Measurements from ENCODE around the gene HNRNPDL.
A peak's percentile ranks its signal among the peaks of the same experiment; 100 is the strongest.
"Not testable (repeated sequence)": the region's sequence is repeated elsewhere in the genome, so short reads cannot be mapped to it uniquely, and the experiment has no call there.

HNRNPDL gene

DNA sequence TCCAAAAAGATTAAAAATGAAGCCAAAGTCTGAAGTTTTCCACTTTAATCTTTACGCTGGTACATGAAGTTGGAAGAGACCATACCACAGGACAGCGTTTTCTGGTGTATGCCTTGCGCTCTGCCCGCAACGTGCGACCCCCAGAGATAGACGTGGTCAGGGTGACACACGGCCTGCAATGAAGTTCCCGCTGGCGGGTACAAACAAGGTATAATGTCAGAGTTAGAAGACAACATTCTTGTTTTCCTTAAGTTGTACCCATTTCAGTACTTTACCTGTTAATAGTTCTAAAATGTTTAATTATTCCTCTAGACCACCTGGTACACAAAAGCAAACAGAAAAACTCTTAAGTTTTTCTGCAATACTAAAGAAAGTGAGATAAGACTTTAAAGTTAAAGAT, 4.8 kb downstream of the HNRNPDL start:
- TF ChIP-seq, protein P1, sequence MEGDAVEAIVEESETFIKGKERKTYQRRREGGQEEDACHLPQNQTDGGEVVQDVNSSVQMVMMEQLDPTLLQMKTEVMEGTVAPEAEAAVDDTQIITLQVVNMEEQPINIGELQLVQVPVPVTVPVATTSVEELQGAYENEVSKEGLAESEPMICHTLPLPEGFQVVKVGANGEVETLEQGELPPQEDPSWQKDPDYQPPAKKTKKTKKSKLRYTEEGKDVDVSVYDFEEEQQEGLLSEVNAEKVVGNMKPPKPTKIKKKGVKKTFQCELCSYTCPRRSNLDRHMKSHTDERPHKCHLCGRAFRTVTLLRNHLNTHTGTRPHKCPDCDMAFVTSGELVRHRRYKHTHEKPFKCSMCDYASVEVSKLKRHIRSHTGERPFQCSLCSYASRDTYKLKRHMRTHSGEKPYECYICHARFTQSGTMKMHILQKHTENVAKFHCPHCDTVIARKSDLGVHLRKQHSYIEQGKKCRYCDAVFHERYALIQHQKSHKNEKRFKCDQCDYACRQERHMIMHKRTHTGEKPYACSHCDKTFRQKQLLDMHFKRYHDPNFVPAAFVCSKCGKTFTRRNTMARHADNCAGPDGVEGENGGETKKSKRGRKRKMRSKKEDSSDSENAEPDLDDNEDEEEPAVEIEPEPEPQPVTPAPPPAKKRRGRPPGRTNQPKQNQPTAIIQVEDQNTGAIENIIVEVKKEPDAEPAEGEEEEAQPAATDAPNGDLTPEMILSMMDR (IDR thresholded peaks at IDR 0.05; ENCODE audit: low read length, missing control alignments), result no peak

DNA sequence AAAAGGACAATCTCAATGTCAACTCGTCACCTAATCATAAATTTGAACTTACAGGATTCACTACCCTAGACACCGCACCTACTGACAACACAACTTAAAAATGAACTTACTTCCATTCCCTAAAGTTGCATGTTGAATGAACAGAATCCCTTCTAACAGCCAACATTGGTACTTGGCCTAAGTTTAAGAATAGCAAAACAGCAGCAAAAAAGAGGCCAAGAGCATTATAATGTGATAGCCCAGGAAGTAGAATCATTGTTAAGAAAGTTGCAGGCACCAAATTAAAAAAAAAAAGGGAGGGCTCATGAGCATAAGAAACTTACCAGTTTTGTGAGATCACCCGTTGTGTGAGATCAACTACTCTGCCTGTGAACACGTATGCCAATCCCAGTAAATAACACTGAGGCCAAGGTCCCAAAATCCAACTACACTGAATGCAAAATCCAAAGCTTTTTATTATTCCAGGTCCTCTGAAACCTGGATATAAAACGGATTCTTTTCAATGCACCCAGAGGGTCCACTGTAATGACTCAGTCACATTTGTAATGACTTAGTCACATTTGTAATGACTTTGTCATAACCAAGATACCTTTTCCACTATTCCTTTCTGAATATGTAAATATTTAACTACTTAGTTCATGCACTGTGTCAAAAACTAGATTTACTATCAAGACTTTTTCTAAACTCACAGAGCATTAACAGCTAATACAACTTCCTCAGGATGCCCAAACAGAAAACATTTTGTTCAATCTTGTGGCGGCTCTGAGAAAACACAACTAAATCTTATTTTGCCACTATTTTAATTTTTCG, 6.8 kb downstream of the HNRNPDL start:
- DNase-seq (ENCODE audit: low read depth), result peak; percentile 44
- TF ChIP-seq, protein P1 (IDR thresholded peaks at IDR 0.05; ENCODE audit: low read length, missing control alignments), result no peak
- H3K4me3 ChIP-seq (replicated peaks; ENCODE audit: low read depth, low read length), result no peak overlapping the region

More for the DNA sequence above, 4.8 kb downstream of the HNRNPDL start:
- no peak for DNase-seq (ENCODE audit: low read depth)
- H3K4me3 ChIP-seq (replicated peaks; ENCODE audit: low read depth, low read length), result no peak overlapping the region

DNA sequence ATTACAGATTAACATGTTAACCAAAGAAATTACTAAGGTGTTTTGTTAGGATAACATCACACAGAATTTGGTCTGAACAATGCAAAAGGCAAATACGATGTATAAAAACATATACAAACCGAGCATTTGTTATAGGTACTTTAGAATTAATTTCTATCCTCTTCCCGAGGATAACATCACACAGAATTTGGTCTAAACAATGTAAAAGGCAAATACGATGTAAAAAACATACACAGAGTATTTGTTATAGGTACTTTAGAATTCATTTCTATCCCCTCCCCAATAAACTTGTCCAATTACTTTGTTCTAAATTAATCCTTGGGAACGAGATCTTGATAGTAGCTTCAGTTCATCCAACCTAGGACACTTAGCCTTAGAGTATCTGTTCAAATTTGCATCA, 7.6 kb downstream of the HNRNPDL start:
- TF ChIP-seq, protein P1 (IDR thresholded peaks at IDR 0.05; ENCODE audit: low read length, missing control alignments), result no peak
- H3K4me3 ChIP-seq (replicated peaks; ENCODE audit: low read depth, low read length), result no peak overlapping the region
- DNase-seq (ENCODE audit: low read depth), result no peak

DNA sequence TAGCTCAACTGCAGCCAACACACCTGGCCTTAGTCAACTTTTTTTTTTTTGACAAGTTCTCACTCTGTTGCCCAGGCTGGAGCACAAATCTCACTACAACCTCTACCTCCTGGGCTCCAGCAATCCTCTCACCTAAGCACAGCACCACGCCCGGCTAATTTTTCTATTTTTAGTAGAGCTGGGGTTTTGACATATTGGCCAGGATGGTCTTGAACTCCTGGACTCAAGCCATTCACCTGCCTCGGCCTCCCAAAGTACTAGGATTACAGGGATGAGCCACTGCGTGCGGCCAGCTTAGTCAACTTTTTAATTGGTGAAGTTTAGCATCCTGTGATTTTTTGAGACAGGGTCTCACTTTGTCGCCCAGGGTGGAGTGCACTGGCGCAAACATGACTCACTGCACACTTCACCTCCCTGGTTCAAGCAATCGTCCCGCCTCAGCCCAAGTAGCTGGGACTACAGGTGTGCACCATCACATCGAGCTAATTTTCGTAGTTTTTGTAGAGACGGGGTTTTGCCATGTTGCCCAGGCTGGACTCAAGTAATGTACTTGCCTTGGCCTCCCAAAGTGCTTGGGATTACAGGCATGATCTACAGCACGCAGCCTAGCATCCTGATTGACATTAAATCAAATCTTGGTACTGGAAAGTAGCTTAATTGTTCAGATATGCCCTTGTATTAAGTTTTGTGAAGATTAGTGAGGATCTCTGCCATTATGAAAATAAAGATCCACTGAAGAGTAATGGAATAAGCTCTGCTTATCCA, 8.3 kb downstream of the HNRNPDL start:
- DNase-seq (ENCODE audit: low read depth), result no peak
- no peak overlapping the region for H3K4me3 ChIP-seq (replicated peaks; ENCODE audit: low read depth, low read length)
- TF ChIP-seq, protein P1 (IDR thresholded peaks at IDR 0.05; ENCODE audit: low read length, missing control alignments), result no peak

DNA sequence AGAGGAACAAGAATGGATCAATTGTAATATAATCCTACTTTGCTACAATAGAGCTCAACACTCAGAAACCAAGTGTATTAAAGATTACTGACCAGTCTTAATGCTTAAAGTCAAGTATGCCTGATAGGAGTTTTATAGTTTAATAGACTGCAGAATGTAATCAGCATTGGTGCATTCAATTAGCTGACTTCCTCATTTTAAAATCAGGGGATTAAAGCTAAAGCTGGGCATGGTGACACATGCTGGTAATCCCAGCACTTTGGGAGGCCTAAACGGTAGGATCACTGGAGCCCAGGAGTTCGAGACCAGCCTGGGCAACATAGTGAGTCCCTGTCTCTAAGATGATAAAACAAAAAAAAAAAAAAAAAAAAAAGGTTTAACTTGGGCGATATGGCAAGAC, 10.8 kb downstream of the HNRNPDL start:
- H3K4me3 ChIP-seq (replicated peaks; ENCODE audit: low read depth, low read length), result no peak overlapping the region
- no peak for DNase-seq (ENCODE audit: low read depth)
- TF ChIP-seq, protein P1 (IDR thresholded peaks at IDR 0.05; ENCODE audit: low read length, missing control alignments), result no peak

DNA sequence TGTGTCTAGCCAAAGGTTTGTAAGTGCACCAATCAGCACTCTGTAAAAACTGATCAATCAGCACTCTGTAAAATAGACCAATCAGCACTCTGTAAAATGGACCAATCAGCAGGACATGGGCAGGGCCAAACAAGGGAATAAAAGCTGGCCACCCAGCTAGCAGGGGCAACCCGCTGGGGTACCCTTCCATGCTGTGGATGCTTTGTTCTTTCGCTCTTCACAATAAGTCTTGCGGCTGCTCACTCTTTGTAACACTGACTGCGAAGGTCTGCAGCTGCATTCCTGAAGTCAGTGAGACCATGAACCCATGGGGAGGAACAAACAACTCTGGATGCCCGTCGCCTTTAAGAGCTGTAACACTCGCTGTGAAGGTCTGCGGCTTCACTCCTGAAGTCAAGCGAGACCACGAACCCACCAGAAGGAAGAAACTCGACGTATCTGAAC, 14.3 kb downstream of the HNRNPDL start:
- H3K4me3 ChIP-seq (replicated peaks; ENCODE audit: low read depth, low read length), result no peak overlapping the region
- no peak for DNase-seq (ENCODE audit: low read depth)

DNA sequence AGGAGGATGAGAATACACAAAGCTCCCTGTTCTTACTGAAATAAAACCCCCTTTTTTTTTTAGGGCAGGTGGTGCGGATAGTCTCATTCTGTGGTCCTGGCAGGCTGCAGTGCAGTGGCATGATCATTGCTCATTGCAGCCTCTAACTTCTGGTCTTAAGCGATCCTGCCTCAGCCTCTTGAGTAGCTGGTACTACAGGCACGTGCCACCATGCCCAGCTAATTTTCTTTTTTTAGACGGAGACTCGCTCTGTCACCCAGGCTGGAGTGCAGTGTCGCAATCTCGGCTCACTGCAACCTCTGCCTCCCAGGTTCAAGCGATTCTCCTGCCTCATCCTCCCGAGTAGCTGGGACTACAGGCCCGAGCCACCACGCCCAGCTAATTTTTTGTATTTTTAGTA, 15.2 kb downstream of the HNRNPDL start:
- not testable (repeated sequence) for H3K4me3 ChIP-seq (replicated peaks; ENCODE audit: low read depth, low read length); DNase-seq (ENCODE audit: low read depth)

More for the DNA sequence above, 14.3 kb downstream of the HNRNPDL start:
- TF ChIP-seq, protein P1 (IDR thresholded peaks at IDR 0.05; ENCODE audit: low read length, missing control alignments), result no peak

Data from fibroblast of pulmonary artery (primary cell).